NOMO-1 (cell line): ENCODE data around the gene THY1.
"Not testable (repeated sequence)": the region's sequence is repeated elsewhere in the genome, so short reads cannot be mapped to it uniquely, and the experiment has no call there.

ENCODE experiments used
- DNase-seq, 2 experiments: peaks; one replicate each; lab custom pipeline; 2025; ENCODE audit not compliant: unreplicated experiment in 2 of 2; lab: John Stamatoyannopoulos, UW

Gene THY1

DNA sequence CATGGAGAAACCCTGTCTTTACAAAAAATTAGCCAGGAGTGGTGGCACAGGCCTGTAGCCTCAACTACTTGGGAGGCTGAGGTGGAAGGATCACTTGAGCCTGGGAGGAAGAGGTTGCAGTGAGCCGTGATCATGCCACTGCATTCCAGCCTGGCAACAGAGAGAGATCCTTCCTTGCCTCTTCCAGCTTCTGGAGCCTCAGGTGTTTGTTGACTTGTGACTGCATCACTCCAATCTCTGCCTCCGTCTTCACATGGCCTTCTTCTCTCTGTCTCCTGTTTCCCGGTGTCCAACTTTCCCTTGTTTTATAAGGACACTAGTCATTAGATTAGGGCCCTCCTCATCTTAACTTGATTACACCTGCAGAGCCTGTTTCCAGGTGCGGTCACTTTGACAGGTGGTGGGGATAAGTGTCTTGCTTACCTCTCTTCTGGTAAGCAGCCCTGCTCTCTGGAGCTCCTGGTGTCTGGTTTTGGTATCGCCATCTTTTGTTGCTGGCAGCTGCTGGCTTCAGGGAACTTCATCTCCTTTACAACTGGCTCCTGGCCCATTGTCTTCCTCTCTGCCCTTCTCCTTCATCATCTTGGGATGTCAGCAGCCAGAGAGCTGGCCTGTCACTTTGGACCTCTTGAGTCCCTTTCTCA is 33.2 kb downstream of the THY1 start:
- DNase-seq, result no peak

GRCh38 chr11:119388103-119388502 is 34.9 kb downstream of the THY1 start:
- no peak for DNase-seq

- no peak for DNase-seq
Measured at GRCh38 chr11:119384332-119384731, 38.6 kb downstream of the THY1 start.

DNA sequence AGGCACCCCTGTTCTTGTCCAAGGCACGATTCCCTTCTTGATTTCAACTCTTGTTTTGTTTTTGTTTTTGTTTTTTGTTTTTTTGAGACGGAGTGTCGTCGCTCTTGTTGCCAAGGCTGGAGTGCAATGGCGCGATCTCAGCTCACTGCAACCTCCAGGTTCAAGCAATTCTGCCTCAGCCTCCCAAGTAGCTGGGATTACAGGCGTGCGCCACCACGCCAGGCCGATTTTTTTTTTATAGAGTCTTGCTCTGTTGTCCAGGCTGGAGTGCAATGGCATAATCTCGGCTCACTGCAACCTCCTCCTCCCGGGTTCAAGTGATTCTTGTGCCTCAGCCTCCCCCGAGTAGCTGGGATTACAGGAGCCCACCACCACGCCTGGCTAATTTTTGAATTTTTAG is 40.5 kb downstream of the THY1 start:
- not testable (repeated sequence) for DNase-seq

- DNase-seq, result no peak
Measured at GRCh38 chr11:119382101-119382500, 40.9 kb downstream of the THY1 start.

DNA sequence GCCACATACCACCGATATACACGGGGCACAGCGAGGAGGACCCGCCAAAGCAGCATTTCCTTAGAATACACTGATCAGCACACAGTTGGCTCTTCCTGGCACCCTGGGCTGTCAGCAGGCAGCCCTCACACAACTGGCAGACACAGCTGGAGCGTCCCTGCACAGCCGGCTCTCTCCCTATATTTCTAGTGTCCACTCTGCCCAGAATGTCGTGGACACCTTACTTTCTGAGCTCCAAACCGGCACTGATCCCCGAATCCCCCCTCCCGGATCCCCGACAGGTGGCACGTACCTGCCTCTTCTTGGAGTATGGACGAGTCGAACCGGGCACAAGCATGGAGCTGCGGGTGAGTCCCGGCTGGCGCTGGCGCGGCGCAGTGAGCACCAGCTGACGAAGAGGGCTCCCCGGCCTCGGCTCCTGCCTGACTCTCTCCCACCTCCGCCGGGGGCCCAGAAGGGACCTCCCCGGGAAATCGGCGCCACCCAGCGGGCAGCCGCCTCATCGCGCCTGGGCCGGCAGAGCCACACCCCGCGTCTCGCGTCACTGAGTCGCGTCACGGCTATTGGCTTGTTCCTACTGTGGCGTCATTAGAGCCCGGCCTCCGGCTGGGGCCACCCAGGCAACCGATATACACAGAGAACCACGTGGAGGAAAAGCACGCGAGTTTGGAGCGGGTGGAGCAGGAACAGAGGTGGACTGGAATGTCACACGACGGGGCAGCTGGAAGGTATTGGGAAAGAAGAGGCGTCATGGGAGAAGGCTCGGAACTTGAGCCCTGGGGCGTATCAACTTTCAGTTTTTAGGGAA is 41.6 kb downstream of the THY1 start, which contains the start of gene USP2:
Gene USP2 (minus strand): TSS at position 510 of the 808 bp plus-strand sequence. CDS start 8,210 bp downstream, outside the sequence.
- DNase-seq, result peak; percentile 96

- no peak for DNase-seq
Measured at GRCh38 chr11:119380827-119381180, 42.2 kb downstream of the THY1 start.

DNA sequence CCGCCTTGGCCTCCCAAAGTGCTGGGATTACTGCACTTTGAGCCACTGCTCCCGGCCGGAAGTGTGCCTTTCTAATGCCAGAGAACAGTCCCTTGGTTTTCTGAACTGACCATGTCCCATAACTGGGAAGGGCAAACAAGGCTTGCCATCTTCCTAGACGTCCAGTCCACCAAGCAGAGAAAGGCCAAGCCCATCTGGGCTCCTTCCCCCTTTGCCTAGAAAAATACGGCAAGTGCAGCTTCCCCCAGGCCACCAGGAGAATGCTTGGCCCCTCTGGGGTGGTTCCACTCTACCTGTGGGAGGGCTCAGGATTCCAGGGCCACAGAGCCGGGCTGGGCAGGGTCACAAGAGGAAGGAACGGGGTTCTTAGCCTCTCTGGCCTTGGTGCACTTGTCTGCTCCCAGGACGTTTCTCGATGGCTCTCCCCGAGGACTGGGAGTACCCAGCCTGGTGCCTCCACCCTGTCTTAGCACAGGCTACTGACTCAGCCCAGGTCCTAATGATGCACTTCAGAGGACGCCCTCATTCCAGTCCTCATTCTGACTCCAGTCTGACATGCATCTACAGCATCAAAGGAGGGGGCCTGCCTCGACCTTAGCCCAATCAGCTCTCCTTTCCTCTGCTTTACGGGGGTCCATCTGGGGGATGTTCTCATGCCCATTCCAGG is 42.7 kb downstream of the THY1 start:
- DNase-seq, result no peak

DNA sequence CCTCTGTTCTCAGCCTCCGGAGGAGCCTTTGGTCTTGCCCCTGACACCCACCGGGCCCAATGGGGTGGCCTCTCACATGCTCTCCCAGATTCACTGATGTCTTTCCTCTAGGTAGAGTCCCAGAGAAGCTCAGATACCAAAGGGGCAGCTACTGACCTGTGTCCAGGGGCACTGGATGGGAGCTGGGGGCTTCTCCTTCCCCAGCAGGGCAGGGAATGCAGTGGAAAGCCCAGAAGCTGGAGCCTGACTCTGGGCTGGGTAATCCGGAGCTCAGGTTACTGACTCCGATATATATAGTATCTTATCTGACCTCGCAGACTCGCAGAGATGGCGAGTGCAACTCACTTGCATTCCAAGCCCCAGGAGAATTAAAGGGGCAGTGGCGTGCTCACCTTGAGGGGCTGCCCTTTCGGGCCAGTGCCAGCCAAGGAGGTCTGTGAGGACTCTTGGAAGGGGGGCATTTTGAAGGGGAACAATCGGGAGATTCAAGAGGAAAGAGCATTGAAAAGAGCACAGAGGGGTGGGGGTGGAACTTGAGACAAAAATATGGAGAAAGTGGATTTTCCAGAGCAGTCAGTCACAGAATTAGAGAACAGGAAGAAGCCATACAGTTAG is 44.0 kb downstream of the THY1 start:
- DNase-seq, result no peak

DNA sequence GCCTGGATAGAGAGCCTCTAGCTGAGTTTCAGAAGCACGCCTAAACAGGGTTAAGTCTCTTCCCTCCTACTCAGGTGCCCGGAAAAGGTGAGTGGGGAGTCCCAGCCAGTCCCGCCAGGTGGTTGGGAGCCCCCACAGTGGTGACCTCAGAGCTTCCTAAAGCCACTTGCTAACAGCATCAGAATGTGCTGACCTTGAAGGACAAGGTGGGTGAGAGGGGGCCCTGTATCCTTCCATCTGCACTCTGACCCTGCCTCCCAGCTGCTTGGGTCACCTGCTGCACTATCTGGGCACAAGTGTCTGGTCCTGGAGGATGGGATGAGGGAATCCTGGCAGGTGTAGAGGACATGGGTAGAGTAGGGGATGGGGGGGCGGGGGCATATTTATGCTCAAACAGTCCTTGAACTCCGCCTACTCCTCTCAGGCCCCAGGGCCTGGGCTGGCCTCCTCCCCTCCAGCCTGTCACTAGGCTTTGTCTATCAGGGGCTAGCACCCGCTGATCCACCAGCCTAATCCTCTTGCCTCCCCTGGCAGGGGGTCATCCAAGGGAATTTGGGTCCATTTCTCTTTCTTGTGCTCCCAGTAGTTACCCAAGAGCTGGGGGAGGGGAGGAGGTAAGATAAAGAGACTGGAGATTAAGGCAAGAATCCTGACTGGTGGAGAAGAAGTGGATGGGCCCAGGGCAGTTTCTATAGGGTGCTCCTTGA is 44.9 kb downstream of the THY1 start:
- no peak for DNase-seq

GRCh38 chr11:119377112-119377901 is 45.7 kb downstream of the THY1 start:
- no peak for DNase-seq

DNA sequence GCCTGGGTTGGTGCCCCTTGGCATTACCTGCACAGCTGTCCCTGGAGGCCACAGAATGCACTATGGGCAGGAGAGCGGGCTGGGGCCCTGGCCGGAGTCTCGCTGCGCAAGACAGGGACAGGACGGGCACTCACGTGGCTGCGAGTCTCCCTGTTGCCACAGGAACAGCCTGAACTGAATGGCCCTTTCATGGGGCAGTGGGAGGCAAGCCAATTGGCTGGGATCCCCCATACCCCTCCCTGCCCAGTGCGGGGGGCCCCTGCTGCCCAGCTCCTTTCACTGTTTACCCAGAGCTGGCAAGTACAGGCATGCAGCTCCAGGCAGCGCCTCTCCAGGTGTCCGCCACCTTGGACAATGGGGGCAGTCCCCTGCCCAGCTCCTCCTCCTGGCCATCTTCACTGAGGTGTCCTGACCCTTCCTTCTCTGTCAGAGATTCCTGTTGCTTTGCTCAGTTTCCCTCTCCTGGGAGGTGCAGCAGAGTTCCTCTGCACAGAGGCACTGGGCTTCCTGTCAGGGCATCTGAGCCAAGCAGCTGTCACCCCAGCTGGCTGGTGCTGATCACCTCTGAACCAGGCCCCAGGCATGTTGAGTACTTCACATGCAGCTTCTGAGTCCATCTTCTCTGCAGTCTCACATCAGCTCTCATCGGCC is 46.6 kb downstream of the THY1 start:
- DNase-seq, result no peak

DNA sequence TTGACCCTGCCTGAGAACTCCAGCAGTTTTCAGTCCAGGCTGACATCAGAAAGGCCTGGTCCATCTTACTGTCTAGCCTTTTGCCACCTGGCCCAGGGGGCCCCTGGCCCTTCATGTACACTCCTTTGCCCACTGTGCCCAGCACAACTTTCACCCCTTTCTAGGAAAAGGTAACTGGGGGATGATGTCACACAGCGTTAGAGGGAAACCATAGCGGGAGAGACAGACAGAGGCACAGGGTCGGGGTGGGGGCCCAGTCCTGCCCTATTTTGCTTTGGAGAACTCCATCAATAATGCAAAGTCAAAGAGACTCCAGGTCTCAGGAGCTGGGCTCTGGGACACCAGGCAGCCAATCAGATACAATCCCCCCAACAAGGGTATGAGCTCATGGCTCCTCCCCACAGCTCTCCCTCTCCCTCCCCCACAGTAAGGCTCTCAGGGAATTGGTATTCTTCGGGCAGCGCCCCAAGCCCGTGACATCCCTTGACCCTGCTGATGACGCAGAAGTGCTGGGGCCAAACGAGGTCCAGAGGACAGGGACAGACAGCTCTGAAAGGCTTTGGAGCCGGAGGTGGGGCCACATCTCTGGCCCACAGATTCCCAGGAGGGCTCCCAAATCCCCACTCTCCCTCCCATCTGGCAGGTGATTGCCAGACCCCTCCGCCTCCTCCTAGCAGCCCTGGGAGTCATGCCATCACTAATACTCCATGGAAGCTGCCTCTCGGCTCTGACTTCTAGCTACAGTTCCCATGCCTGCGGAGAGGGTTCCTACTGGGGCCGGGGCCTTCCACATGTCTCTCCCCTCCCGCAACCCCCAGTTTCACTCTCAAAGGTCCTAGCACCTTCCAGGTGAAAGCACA is 47.4 kb downstream of the THY1 start:
- DNase-seq, result no peak

DNA sequence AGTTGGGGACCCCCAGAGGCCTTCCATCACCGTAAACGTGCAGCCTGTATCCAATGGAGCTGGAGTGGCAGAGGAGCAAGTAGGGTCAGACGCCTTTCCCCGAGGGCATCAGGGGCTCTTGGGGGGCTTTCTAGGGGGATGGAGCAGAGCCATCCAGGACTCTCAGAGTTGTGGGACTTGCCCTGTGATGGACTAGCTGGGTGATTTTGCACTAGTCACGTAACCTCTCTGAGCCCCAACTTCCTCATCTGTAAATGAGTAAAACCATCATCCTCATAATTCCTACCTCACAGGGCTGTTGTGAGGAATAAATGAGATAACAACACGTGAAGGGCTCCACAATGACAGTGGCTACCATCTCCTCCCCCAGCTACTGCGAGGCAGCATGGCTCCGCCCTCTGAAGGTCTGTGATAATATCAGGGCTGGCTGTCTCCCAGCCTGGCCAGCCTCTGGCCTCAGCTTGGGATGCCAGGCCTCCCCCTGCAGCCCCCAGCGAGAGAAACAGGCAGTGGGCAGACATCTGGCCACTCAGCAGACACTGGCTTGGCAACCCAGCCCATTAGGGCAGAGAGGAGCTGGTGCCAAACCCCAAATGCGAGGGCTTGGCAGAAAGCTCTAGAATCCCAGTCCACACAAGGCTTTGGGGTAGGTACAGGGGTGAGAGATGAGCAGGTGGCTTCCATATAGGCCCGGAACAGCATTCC is 48.2 kb downstream of the THY1 start:
- DNase-seq, result no peak

- DNase-seq, result peak in 1 of 2 experiments; percentile 37
Measured at GRCh38 chr11:119373921-119374631, 48.9 kb downstream of the THY1 start.

- DNase-seq, result no peak
Measured at GRCh38 chr11:119373059-119373920, 49.7 kb downstream of the THY1 start.
